HepG2 (cell line): ENCODE measurements around the gene CYP19A1. TPM values are rescaled to one million over a fixed set of nuclear protein-coding genes. Genes with fewer than 3 reads are reported as not detected.

Experiments used
- CENPT ChIP-seq: sonication (generic); formaldehyde crosslinking; IDR thresholded peaks from 2 replicates; pipeline ENCODE4 v1.8.0; 2022; ENCODE audit warnings: low read depth, mild to moderate bottlenecking, moderate library complexity, missing genetic modification reagents
- HDAC6 ChIP-seq: fragments of 200-600 bp; sonication (generic); IDR thresholded peaks from 2 replicates; pipeline ENCODE4 v1.7.0; 2017; ENCODE audit warnings: mild to moderate bottlenecking, antibody characterized with exemption, low read length, low read depth
- HOXA5 ChIP-seq: sonication (generic); formaldehyde crosslinking; IDR thresholded peaks from 2 replicates; pipeline ENCODE4 v1.4.0; 2020; ENCODE audit warnings: missing genetic modification reagents
- JDP2 ChIP-seq: sonication (generic); formaldehyde crosslinking; IDR thresholded peaks from 2 replicates; pipeline ENCODE4 v1.8.1; 2022; ENCODE audit warnings: missing genetic modification reagents, borderline replicate concordance
- KLF11 ChIP-seq: IDR thresholded peaks from 2 replicates; pipeline ENCODE4 v1.6.1; 2016; ENCODE audit warnings: missing compliant biosample characterization
- LCORL ChIP-seq, 2 experiments: fragments of 450-650 bp in 1 of 2; sonication (generic) in 1 of 2; formaldehyde crosslinking in 1 of 2; IDR thresholded peaks; 2 replicates each; pipeline versions ENCODE4 v1.5.0 to v1.6.1; 2017 to 2020; ENCODE audit warnings: antibody characterized with exemption in 1 of 2, missing genetic modification reagents in 1 of 2
- MBNL3 ChIP-seq: fragments of 250-450 bp; sonication (Bioruptor Pico); conservative IDR thresholded peaks from 2 replicates; pipeline ENCODE4 v1.8.0; 2022; ENCODE audit warnings: mild to moderate bottlenecking, inconsistent platforms
- NR2F6 ChIP-seq, 2 experiments: IDR thresholded peaks; 2 replicates each; pipeline ENCODE4 v1.6.1; 2016; ENCODE audit warnings: antibody characterized with exemption in 1 of 2, mild to moderate bottlenecking in 1 of 2
- RARA ChIP-seq: IDR thresholded peaks from 2 replicates; pipeline ENCODE4 v1.6.1; 2016; ENCODE audit warnings: missing genetic modification reagents, missing compliant biosample characterization
- RBM39 ChIP-seq: fragments of 200-400 bp; formaldehyde crosslinking; IDR thresholded peaks from one replicate; pipeline ENCODE4 v1.6.1; 2018; ENCODE audit warnings: antibody characterized with exemption, mild to moderate bottlenecking, low read depth, low read length; ENCODE audit not compliant: poor library complexity, severe bottlenecking
- RXRB ChIP-seq: IDR thresholded peaks from 2 replicates; pipeline ENCODE4 v1.6.1; 2016; ENCODE audit warnings: borderline replicate concordance, missing genetic modification reagents, missing compliant biosample characterization
- SAFB2 ChIP-seq: sonication (generic); formaldehyde crosslinking; IDR thresholded peaks from 2 replicates; pipeline ENCODE4 v1.5.1; 2020; ENCODE audit warnings: missing genetic modification reagents, low read depth, mild to moderate bottlenecking, borderline replicate concordance
- ZNF7 ChIP-seq: IDR thresholded peaks from 2 replicates; pipeline ENCODE4 v1.6.1; 2016; ENCODE audit warnings: missing biosample characterization, missing genetic modification reagents
- ZNF773 ChIP-seq: sonication (generic); formaldehyde crosslinking; IDR thresholded peaks from 2 replicates; pipeline ENCODE4 v1.4.0; 2020; ENCODE audit warnings: missing genetic modification reagents, borderline replicate concordance
- polyA plus RNA-seq, 8 experiments: library from polyadenylated mRNA; depleted of rRNA in 3 of 8; stranded (reverse) in 7 of 8; unstranded in 1 of 8; fragments of >200 nt; fragmentation: Illumina TruSeq in 4 of 8; extraction: Trizol in 4 of 8; gene quantifications; 2 replicates each; pipeline versions ENCODE4 v1.2.1 to v1.2.3, GENCODE V29; 2011 to 2016; ENCODE audit warnings: low read depth in 4 of 8, missing spikeins in 1 of 8, mixed read lengths in 1 of 8; ENCODE audit not compliant: insufficient read depth in 1 of 8
- total RNA-seq, 5 experiments: library from RNA; depleted of rRNA; stranded (reverse); fragments of >200 nt; fragmentation: Illumina TruSeq; extraction: Trizol; gene quantifications; 2 replicates each; pipeline ENCODE4 v1.2.3, GENCODE V29; 2016; ENCODE audit warnings: low read depth in 1 of 5
- TF ChIP-seq, protein P1 (sequence below): sonication (generic); formaldehyde crosslinking; IDR thresholded peaks from 2 replicates; pipeline ENCODE4 v1.4.0; 2020; ENCODE audit warnings: missing genetic modification reagents
- TF ChIP-seq, protein P2 (sequence below): sonication (generic); IDR thresholded peaks from 2 replicates; pipeline ENCODE4 v1.6.1; 2016; ENCODE audit warnings: low read depth, borderline replicate concordance
- TF ChIP-seq, protein P3 (sequence below): sonication (generic); formaldehyde crosslinking; conservative IDR thresholded peaks from 2 replicates; pipeline ENCODE4 v1.4.0; 2020; ENCODE audit warnings: mild to moderate bottlenecking, missing genetic modification reagents, moderate library complexity
- TF ChIP-seq, protein P4 (sequence below): sonication (generic); formaldehyde crosslinking; IDR thresholded peaks from 2 replicates; pipeline ENCODE4 v1.8.1; 2023; ENCODE audit warnings: mild to moderate bottlenecking, moderate library complexity, missing genetic modification reagents

CYP19A1 gene
- total and polyA plus RNA-seq, 2 of the 13 experiments (the other 11 are each of a cell fraction or from before 2014, with no cell fraction given) = 10.9 to 23.0 TPM

DNA sequence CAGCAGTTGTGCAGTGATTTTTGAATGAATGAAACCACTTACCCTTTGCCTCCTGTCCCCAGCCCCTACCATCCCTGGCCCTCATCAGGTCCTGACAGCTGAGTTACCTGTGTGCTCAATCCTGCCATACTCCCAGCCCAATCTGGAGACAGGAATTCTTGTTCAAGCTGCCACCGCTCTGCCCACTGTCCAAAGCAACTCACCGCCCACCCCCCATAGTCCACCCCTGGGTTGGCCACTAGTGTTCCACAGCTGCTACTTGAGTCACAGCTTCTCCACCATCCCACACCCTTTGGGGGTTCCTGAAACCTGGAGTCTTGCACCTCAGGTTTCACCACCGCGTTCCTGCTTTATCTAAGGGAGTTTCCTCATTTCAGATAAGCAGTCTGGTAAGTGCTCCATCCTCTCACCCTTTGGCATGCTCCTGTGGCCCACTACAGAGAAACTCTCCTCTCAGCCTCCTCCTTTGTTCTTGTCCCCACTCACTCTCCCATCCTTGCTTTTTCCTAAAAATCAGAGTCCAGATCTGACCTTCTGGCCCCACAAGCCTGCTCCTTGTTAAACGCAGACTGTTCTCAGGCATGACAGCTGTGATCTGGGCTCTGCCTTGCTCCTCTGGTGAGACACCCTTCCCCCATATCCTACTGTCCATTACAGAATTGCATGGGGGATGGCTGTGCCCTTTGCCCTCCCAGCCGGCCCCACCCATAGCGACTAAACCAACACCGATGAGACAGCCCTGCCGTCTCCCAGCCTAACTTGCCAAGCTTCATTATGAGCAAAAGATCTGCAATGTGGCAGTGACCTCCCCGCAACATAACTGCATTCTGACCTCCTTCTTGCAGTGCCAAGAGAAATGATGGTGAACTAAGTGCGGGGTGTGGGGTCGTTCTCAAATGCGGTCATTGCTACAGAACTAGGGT, 50.0 kb downstream of the CYP19A1 start (continued):
- TF ChIP-seq NR2F6 (IDR thresholded peaks at IDR 0.05) (peak; percentile 84), NR2F6 (CRISPR knock-in tag; IDR thresholded peaks at IDR 0.05) (peak; percentile 88), SAFB2 (no peak), JDP2 (CRISPR knock-in tag) (no peak), RARA (peak; percentile 40), HDAC6 (no peak), MBNL3 (CRISPR knock-in tag) (no peak), ZNF773 (CRISPR knock-in tag) (no peak), LCORL (IDR thresholded peaks at IDR 0.05) (no peak), LCORL (CRISPR knock-in tag; IDR thresholded peaks at IDR 0.05) (0 out of 2 replicates have a peak, but pooled peaks have one; percentile 23), RXRB (CRISPR knock-in tag) (no peak), KLF11 (CRISPR knock-in tag) (no peak), RBM39 (no peak), HOXA5 (CRISPR knock-in tag) (no peak), CENPT (CRISPR knock-in tag) (no peak), ZNF7 (no peak)
- TF ChIP-seq, protein P1, sequence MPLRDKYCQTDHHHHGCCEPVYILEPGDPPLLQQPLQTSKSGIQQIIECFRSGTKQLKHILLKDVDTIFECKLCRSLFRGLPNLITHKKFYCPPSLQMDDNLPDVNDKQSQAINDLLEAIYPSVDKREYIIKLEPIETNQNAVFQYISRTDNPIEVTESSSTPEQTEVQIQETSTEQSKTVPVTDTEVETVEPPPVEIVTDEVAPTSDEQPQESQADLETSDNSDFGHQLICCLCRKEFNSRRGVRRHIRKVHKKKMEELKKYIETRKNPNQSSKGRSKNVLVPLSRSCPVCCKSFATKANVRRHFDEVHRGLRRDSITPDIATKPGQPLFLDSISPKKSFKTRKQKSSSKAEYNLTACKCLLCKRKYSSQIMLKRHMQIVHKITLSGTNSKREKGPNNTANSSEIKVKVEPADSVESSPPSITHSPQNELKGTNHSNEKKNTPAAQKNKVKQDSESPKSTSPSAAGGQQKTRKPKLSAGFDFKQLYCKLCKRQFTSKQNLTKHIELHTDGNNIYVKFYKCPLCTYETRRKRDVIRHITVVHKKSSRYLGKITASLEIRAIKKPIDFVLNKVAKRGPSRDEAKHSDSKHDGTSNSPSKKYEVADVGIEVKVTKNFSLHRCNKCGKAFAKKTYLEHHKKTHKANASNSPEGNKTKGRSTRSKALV (CRISPR knock-in tag) = no peak
- TF ChIP-seq, protein P2, sequence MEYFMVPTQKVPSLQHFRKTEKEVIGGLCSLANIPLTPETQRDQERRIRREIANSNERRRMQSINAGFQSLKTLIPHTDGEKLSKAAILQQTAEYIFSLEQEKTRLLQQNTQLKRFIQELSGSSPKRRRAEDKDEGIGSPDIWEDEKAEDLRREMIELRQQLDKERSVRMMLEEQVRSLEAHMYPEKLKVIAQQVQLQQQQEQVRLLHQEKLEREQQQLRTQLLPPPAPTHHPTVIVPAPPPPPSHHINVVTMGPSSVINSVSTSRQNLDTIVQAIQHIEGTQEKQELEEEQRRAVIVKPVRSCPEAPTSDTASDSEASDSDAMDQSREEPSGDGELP = no peak; the same call in 1 of the 2 replicates
- TF ChIP-seq, protein P3, sequence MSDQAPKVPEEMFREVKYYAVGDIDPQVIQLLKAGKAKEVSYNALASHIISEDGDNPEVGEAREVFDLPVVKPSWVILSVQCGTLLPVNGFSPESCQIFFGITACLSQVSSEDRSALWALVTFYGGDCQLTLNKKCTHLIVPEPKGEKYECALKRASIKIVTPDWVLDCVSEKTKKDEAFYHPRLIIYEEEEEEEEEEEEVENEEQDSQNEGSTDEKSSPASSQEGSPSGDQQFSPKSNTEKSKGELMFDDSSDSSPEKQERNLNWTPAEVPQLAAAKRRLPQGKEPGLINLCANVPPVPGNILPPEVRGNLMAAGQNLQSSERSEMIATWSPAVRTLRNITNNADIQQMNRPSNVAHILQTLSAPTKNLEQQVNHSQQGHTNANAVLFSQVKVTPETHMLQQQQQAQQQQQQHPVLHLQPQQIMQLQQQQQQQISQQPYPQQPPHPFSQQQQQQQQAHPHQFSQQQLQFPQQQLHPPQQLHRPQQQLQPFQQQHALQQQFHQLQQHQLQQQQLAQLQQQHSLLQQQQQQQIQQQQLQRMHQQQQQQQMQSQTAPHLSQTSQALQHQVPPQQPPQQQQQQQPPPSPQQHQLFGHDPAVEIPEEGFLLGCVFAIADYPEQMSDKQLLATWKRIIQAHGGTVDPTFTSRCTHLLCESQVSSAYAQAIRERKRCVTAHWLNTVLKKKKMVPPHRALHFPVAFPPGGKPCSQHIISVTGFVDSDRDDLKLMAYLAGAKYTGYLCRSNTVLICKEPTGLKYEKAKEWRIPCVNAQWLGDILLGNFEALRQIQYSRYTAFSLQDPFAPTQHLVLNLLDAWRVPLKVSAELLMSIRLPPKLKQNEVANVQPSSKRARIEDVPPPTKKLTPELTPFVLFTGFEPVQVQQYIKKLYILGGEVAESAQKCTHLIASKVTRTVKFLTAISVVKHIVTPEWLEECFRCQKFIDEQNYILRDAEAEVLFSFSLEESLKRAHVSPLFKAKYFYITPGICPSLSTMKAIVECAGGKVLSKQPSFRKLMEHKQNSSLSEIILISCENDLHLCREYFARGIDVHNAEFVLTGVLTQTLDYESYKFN (CRISPR knock-in tag) = peak; percentile 50
- TF ChIP-seq, protein P4, sequence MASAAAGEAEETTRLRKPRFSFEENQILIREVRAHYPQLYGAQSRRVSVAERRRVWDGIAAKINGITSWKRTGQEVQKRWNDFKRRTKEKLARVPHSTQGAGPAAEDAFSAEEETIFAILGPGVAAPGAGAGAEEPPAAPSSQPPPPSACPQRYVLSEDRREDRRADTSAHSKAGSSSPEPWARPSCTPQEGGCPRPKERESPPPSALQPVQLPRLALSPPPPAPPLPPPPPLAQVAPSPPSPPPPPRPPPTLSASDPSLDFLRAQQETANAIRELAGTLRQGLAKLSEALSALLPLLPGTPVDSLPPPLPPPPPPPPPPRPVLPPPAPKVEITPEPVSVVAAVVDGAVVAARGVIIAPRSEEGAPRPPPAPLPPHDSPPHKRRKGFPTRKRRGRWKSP = no peak
